ENCODE measurements around the gene SLC25A46.
"Not testable (repeated sequence)": the region's sequence is repeated elsewhere in the genome, so short reads cannot be mapped to it uniquely, and the experiment has no call there.

SLC25A46 gene

DNA sequence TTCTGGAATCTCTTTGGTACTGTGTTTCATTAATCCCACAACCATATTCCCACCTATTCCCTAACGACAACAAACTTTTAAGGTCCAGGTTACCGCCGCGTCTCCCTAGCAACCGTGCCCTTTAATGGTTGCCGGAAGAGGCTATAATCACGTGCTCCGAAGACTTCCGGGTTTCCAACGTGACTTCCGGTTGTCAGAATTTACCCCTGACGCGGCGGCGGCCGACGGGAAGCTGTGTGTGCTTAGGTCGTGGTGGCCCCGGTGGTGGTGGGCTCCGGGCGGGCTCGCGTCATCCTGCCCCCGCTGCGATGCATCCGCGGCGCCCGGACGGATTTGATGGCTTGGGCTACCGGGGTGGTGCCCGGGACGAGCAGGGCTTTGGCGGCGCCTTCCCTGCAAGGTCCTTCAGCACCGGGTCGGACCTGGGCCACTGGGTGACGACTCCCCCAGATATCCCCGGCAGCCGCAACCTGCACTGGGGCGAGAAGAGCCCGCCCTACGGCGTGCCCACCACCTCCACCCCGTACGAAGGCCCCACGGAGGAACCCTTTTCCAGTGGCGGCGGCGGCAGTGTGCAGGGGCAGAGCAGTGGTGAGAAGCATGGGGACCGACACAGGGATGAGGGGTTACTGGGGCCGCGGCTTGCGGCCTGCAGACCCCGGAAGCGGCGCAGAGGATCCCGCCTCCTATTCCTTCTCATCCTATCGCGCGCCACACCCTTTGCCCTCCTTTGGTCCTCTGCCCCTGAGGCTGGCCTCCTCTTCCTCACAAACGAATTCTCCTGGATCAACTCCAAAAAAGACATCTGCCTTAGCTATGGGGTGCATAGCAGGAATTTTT lies at the start of gene SLC25A46:
TSS of gene SLC25A46 (plus strand) at position 196 of the 840 bp plus-strand sequence. CDS start at position 309, 113 bp downstream.
- DNase-seq (ENCODE audit: low read depth, low spot score) = peak; percentile 55

DNA sequence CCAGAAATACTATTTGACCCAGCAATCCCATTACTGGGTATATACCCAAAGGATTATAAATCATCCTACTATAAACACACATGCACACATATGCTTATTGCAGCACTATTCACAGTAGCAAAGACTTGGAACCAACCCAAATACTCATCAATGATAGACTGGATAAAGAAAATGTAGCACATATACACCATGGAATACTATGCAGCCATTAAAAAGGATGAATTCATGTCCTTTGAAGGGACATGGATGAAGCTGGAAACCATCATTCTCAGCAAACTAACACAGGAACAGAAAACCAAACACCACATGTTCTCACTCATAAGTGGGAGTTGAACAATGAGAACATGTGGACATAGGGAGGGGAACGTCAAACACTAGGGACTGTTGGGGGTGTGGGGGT lies 48.2 kb upstream of the SLC25A46 start:
- not testable (repeated sequence) for DNase-seq (ENCODE audit: low read depth, low spot score)

DNA sequence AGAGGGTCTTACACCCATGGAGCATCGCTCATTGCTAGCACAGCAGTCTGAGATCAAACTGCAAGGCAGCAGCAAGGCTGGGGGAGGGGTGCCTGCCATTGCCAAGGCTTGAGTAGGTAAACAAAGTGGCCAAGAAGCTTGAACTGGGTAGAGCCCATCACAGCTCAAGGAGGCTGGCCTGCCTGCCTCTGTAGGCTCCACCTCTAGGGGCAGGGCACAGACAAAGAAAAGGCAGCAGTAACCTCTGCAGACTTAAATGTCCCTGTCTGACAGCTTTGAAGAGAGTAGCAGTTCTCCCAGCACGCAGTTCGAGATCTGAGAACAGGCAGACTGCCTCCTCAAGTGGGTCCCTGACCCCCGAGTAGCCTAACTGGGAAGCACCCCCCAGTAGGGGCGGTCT lies 46.1 kb upstream of the SLC25A46 start:
- DNase-seq (ENCODE audit: low read depth, low spot score) = not testable (repeated sequence)

DNA sequence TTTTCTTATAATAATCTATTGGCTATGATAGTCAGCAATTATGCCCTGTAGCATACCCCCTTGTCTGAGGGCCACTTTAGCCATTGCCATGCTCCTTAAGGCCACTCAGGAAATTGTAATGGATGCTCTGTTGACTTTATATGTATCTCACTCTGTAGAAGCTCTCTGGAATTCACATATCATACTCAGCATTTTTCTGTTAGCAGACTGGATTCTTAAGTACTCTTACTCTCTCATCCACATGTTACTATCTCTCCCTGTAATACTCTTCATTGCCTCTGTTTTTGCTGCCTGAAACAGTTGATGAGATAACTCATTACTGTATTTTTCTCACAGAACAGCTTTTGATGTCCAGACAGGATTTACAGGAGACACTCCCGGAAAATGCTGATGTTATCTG lies 36.5 kb upstream of the SLC25A46 start:
- no peak for DNase-seq (ENCODE audit: low read depth, low spot score)

DNA sequence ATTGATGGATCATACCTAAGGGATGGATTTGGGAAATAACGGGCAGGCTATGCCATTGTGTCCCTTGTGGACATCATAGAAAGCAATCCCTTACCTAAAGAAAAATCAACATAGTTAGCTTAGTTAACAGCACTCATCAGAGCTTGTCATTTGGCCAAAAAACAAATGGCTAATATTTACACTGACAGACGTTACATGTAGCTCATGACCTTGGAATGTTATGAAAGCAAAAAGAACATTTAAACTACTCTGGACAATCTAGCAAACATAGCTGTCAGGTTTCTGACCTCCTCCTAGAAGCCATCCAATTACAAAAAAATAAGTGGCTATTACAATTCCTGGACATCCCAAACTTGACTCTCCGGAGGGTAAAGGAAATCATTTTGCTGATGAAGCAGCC lies 36.1 kb upstream of the SLC25A46 start:
- DNase-seq (ENCODE audit: low read depth, low spot score) = no peak

DNA sequence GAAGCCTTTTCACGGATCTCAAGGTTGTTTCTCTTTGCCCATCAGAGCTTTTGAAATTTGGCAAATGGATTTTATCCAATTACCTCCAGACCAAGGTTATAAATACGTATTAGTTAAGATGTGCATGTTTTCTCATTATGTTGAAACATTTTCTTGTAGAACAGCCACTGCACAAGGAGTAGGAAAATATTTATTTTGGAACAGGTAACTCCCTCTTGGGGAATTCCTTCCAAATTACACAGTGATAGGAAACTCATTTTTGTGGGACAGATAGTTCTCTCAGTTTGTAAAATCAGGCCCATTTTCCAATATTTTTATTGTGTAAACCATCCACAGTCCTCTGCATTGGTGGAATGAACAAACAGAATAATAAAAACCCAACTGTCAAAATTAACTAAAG lies 35.3 kb upstream of the SLC25A46 start:
- no peak for DNase-seq (ENCODE audit: low read depth, low spot score)

DNA sequence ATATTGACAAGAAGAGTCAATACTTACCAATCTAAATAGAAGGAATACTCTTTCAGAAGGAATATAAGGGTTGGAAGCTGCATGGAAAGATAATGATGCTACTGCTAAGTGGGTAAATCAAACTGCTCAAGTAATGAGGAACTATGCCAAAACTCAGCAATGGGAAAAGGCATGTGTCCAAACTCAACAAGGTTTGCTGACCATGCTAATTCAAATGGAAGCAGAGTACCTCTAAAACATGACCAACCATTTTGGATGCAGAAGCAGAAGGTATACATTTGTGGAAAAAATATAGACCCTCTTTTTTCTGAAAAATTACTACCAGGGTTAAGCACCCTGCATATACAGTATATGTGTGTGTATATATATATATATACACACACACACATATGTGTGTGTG lies 33.5 kb upstream of the SLC25A46 start:
- no peak for DNase-seq (ENCODE audit: low read depth, low spot score)

DNA sequence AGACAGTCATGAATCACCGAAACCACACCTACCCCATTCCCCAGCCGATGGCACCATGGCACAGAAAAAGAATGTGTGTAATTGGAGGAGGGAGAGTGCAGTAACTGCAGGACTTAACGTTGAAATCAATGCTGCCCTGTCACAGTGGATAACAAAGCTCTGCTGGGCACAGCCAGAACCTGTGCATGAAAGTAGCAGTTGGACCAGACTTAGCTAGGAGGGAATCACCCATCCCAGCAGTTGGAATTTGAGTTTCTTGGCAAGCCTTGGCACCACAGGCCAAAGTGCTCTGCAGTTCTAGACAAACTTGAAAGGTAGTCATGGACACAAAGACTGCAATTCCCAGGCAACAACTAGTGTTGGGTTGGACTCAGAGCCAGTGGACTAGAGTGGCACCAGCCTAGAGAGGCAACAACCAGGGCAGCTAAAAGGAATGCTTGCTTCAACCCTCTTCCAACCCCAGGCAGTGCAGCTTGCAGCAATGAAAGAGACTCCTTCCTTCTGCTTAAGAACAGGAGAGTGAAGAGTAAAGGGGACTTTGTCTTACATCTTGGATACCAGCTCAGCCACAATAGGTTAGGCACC lies 31.5 kb upstream of the SLC25A46 start:
- no peak for DNase-seq (ENCODE audit: low read depth, low spot score)

DNA sequence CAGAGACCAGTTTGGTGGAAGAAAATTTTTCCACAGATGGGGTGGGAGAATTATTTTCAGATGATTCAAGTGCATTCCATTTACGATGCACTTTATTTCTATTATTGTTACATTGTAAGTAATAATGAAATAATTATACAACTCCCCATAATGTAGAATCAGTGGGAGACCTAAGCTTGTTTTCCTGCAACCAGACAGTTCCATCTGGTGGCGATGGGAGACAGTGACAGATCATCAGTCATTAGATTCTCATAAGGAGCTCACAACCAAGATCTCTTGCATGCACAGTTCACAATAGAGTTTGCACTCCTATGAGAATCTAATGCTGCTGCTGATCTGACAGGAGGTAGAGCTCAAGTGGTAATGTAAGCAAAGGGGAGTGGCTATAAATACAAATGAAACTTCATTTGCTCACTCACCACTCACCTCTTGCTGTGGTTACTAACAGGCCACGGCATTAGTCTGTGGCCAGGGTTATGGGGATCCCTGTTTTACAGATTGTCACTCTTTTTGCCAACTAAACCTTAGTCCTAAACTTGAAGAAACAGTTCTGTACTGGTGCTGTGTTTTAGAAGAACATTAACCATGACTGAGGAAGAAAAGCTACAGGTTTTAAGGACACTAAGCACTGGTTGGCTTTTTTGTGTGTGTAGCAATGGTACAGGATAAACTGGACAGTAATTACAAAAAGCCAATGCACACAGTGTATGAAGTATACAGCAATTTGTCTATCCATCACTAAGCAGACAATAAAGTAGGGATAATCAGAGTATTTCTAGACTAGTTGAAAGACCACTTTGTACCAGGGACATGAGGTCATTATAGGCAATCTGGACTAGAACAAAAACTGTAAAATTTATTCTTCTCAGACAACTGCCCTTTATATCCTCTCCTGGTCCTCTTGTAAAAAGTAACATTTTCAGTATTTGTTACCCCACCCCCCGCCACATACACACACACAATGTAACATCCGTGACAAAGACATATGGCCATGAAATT lies 22.3 kb upstream of the SLC25A46 start:
- no peak for DNase-seq (ENCODE audit: low read depth, low spot score)

DNA sequence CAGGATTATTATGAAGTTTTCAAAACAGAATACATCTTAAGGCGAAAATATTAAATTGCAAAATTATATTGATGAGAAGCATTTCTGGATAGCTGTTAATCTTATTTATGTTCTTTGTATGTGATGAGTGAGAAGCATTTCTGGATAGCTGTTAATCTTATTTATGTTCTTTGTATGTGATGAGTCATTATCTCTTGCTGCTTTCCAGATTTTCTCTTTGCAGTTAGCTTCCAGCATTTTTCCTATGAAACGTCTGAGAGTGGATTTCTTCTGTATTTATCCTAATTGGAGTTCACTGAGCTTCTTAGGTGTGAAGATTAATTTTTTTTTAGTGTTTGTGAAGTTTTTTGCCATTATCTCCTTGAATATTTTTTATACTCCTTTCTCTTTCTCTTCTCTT lies 20.5 kb upstream of the SLC25A46 start:
- DNase-seq (ENCODE audit: low read depth, low spot score) = no peak

DNA sequence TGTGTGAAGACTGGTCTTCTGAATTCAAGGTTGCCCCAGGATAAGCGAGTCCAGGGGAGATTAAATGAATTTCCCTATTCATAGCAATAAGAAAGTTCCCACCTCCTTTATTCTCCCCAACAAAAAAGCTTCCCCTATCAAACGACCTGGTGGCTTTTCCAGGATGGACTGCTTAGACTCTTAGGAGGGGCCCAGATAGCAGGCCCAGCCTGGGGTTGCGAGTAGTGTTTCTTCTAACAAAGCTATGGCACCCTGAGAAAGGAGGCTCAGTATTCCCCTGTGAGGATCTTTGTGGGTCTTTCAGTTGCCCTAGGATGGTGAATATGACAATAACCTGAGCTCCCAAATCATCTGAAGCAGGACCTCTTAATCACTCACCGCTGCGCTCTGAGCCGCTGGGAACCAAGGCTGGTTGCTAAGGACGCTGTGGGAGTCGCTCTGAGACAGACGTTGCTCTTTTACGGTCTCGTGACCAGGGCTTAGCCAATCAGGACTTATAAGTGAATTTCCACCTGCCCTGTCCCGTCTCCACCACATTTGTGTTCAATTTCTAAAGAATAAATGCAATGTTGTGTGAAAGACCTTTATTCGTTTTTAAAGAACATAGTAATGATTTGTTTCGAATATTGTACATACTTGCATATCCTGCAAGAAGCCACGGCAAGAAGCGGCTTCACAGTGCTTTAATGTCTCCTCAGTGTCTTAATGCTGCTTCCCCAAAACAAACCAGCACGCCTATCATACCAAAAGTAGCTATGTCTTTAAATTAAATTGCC lies 12.4 kb upstream of the SLC25A46 start, which contains the start of gene TMEM232:
TSS of gene TMEM232 (minus strand) at position 423 of the 776 bp plus-strand sequence. CDS start 59,319 bp downstream, outside the sequence.
- peak; percentile 26 for DNase-seq (ENCODE audit: low read depth, low spot score)

DNA sequence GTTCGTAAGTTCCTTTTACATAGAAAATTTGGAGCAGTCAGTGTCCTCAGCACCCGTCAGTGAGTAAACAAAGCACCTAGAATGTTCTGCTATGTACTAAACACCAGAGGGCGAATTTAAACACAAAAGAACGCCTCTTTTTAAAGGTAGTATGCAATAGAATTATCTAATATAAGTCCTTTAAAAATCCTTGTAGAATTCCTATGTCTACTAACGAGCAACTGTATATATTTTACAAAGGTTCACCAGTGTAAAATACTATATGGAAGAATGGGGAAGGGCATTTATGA lies 11.8 kb upstream of the SLC25A46 start:
- DNase-seq (ENCODE audit: low read depth, low spot score) = no peak

DNA sequence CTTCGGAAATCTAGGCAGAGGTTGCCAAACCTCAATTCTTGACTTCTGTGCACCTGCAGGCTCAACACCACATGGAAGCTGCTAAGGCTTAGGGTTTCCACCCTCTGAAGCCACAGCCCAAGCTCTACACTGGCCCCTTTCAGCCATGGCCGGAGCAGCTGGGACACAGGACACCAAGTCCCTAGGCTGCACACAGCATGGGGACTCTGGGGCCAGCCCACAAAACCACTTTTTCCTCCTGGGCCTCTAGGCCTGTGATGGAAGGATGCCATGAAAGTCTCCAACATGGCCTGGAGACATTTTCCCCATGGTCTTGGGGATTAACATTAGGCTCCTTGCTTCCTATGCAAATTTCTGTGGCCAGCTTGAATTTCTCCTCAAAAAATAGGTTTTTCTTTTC lies 7.3 kb upstream of the SLC25A46 start:
- DNase-seq (ENCODE audit: low read depth, low spot score) = not testable (repeated sequence)

DNA sequence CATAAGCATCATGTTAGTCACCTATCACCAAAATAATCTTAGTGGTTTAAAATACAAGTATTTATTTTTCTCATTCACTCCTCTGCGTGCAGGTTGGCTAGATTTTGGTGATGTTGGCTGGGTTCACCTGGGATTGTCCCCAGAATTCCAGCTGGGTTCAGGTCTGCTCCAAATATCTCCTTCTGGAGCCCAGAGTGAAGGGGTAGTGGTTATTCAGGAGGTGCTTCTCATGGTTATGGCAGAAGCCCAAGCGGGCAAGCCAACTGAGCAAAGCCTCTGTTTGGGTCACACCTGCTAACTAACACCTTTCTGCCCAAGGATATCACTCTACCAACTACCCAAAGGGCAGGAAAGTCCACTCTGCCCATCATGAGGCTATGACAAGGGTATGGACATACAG lies 4.7 kb upstream of the SLC25A46 start:
- no peak for DNase-seq (ENCODE audit: low read depth, low spot score)

DNA sequence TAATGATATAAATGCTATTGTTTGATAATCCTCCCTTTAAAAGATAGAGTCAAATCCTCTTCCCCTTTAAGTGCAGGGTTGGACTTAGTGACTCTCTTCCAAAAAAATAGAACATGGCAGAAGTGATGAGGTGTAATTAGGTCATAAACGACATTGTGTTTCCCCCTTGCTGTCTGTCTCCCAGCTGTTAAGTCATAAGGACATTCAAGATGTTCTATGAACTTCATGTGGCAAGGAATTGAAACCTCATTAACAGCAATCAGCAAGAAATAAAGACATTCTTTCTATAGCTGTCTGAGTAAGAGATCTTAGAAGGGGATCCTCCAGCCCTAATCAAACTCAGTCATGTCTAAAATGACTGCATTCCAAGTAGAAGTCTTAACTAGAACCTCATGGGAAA lies 3.3 kb upstream of the SLC25A46 start:
- no peak for DNase-seq (ENCODE audit: low read depth, low spot score)

DNA sequence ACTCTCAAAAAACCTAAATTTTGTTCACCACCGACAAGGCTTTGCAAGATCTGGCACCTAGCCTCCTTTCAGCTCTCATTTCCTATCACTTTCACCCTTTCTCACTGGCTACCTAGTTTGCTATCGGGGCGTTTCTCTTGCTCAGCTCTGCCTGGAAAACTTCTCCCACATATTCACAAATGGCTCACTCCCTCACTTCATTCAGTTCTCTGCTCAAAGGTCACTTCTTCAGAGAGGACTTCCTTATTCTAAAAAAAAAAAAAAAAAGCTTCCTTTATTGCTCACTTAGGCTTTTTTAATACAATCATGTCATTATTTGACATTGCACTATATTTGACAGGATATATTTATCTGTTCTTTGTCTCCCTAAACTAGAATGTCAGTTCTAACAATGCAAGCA lies 2.1 kb upstream of the SLC25A46 start:
- DNase-seq (ENCODE audit: low read depth, low spot score) = no peak

DNA sequence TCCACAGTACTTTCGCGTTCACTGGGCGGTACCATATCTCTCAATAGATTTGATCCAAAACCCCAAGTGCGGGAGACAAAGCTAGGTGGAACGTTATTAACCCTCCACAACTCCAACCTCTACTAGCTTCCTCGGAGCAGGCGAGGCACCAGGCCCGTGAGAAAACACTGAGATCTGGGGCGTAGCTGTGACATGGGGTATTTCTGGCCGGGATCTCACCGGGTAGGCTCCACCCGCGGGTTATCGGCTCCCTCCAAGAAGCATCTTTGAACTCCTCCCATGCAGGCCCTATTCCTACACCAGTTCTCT lies 350 bp upstream of the SLC25A46 start:
- no peak for DNase-seq (ENCODE audit: low read depth, low spot score)

DNA sequence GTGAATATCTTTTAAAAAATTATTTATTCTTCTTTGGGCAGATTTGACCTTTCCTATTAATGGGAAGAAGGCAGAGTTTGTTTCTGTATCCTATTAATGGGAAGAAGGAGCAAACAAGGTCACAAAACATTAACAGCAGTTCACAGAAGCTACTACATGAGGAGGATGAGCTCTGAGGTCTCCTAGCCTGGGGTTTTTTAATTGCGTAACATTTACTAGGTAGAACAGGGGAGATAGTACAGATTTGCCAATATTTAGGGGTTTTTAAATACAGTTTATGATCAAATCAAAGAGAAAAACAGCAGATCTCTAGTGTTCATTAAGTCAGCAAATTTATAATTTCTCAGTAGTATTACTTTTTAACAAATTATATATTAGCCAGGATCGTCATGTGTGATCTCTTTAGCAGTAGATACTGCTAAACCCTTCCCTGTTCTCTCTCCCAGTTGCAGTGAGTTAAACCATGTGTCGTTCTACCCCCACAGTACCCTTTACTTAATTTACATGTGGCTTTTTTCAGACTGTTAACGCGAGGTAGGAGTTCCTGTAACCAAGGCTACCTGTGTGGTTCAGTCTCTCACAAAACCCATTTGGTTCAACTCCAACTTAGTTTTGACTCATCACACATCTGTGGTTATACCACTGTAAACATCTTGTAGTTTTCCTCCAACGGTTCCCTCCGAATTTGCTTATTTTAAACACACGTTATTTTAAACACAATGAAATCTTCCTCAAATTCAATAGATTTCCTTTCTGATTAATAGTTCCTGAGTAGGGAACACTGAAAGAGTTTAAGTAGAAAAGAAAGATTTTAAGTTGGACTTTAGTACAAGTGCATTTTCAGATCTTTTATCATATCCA lies 13.3 kb downstream of the SLC25A46 start:
- no peak for DNase-seq (ENCODE audit: low read depth, low spot score)

DNA sequence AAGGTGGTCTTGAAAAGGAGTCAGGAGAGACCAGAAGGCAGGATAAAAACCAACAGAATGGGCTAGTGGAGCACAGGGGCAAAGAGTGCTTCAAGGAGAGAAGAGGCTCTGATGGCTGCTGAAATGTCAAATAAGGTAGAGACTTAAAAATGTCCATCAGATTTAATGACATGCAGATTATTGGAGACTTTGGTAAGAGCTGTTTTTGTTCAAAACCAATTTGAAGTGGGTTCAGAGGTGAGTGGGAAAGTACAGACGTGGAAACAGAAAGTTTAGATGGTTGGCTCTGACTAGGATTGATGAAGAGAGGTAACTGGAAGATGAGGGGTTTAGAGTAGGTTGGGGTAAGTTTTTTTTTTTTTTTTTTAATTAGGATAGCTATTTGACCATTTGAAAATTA lies 14.1 kb downstream of the SLC25A46 start:
- DNase-seq (ENCODE audit: low read depth, low spot score) = no peak

DNA sequence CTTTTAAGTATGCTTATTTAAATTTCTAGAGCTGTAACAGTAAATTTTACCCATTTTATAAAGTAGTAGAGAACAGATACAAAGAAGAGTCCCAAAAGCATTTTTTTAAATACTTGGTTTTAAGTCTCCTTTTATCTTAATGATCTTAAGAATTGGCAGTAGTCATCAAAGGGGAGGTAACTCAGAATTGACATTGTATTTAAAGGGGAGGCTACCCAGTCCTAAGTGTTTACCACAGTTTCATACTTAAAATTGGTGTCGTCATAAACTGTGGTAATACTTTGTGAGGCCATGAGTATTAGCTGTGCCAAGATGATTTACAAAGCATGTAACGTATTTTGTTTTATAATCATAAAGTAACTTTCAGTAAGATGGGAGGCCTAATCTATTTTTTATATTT lies 14.8 kb downstream of the SLC25A46 start:
- no peak for DNase-seq (ENCODE audit: low read depth, low spot score)

DNA sequence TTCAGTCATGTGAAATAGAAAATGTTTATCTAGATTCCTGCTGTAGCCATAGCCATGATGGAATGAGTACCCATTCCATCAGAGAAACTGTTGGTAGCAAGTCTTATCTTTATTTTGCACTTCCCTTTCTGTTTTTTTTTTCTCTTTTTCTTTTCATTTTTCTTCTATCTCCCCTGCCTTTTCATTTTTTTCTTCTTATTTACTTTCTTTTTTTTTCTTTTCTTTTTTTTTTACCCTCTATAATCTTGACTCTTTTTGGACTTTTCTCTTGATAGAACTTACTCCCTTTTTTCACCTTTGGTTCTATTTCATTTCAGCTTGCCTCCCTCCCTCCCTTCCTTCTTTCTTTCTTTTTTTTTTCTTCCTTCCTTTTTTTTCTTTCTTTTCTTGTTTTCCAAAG lies 15.4 kb downstream of the SLC25A46 start:
- no peak for DNase-seq (ENCODE audit: low read depth, low spot score)
